ENCODE results near the gene SLC15A5. TPM values are rescaled to one million over a fixed set of nuclear protein-coding genes. Genes with fewer than 3 reads are reported as not detected.

The SLC15A5 gene
- total and polyA plus RNA-seq, 8 donors: not detected

GRCh38 chr12:16297521-16297920, 20.0 kb upstream of the SLC15A5 start:
- H3K27me3 ChIP-seq: no peaks in the 10 kb centered on the region
- H3K4me3 ChIP-seq: no peak overlapping the region
- H3K27ac ChIP-seq: no peak overlapping the region
- TF ChIP-seq EP300 (IDR thresholded peaks at IDR 0.05) (no peak), POLR2A (IDR thresholded peaks at IDR 0.05) (no peak), CTCF (IDR thresholded peaks at IDR 0.05) (no peak), POLR2AphosphoS5 (IDR thresholded peaks at IDR 0.05) (no peak)
- no peaks in the 10 kb centered on the region for H3K9me3 ChIP-seq
- no peaks in the 10 kb centered on the region for H3K4me1 ChIP-seq
- intact Hi-C loops (cut with DNase I; ENCODE audit: low total_unique reads): no loop called here
- 50 to 74% (median 61%) methylated on average over 1 of the region's 1 CpG for WGBS, 5 donors
- H3K36me3 ChIP-seq: no peaks in the 10 kb centered on the region
- DNase-seq: no peak

- no peak for DNase-seq
- H3K36me3 ChIP-seq: no peaks in the 10 kb centered on the region
- H3K4me3 ChIP-seq: no peak overlapping the region
- WGBS, 5 donors: 28 to 52% (median 47%) methylated on average over 1 of the region's 1 CpG
- intact Hi-C loops (cut with DNase I; ENCODE audit: low total_unique reads): no loop called here
- no peaks in the 10 kb centered on the region for H3K4me1 ChIP-seq
- no peaks in the 10 kb centered on the region for H3K9me3 ChIP-seq
- H3K27me3 ChIP-seq: no peaks in the 10 kb centered on the region
- H3K27ac ChIP-seq: no peak overlapping the region
- TF ChIP-seq POLR2AphosphoS5 (IDR thresholded peaks at IDR 0.05) (no peak), EP300 (IDR thresholded peaks at IDR 0.05) (no peak), POLR2A (IDR thresholded peaks at IDR 0.05) (no peak), CTCF (IDR thresholded peaks at IDR 0.05) (no peak)
These were observed 17.0 kb upstream of the SLC15A5 start for GRCh38 chr12:16294376-16294956.

DNA sequence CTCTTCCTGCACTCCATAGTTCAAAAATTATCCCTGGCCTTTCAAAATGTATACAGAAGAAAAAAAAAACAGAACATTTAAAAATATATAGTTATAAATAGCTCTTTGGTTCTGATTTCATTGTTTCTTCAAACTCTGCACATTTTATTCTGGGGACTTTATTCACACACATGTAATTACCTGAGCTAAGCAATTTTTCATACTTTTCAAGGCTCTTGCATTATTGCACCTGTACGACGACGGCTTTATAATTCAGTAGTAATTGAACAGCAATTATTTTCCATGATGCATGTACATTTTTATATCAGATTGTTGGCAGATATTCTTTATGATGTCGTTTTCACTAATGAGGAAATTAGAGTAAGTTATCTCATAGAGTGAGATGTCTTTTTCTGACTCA, 13.5 kb upstream of the SLC15A5 start:
- intact Hi-C loops (cut with DNase I; ENCODE audit: low total_unique reads): no loop called here
- TF ChIP-seq POLR2AphosphoS5 (IDR thresholded peaks at IDR 0.05): no peak
- no peak for TF ChIP-seq POLR2A (IDR thresholded peaks at IDR 0.05)
- no peak for TF ChIP-seq CTCF (IDR thresholded peaks at IDR 0.05)
- no peak for TF ChIP-seq EP300 (IDR thresholded peaks at IDR 0.05)
- Histone ChIP-seq H3K9me3 (no peaks in the 10 kb centered on the region), H3K27me3 (no peaks in the 10 kb centered on the region), H3K27ac (no peak overlapping the region), H3K4me3 (no peak overlapping the region), H3K36me3 (no peaks in the 10 kb centered on the region), H3K4me1 (no peaks in the 10 kb centered on the region)
- WGBS, 5 donors: 81 to 89% (median 87%) methylated on average over 4 of the region's 4 CpGs
- DNase-seq: no peak

DNA sequence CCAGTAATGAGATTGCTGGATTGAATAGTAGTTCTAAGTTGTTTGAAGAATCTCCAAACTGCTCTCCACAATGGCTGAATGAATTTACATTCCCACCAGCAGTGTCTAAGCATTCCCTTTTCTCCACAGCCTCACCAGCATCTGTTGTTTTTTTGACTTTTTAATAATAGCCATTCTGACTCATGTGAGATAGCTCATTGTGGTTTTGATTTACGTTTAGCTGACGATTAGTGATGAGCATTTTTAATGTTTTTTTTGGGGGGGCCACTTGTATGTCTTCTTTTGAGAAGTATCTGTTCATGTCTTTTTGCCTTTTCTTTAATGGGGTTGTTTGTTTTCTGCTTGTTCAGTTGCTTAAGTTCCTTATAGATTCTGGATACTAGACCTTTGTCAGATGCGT, 8.1 kb upstream of the SLC15A5 start:
- intact Hi-C loops (cut with DNase I; ENCODE audit: low total_unique reads): no loop called here
- H3K27me3 ChIP-seq: no peaks in the 10 kb centered on the region
- WGBS, 5 donors: 87 to 97% (median 89%) methylated on average over 3 of the region's 3 CpGs
- no peak overlapping the region for H3K4me3 ChIP-seq
- no peaks in the 10 kb centered on the region for H3K36me3 ChIP-seq
- TF ChIP-seq POLR2AphosphoS5 (IDR thresholded peaks at IDR 0.05) (no peak), POLR2A (IDR thresholded peaks at IDR 0.05) (no peak), EP300 (IDR thresholded peaks at IDR 0.05) (no peak), CTCF (IDR thresholded peaks at IDR 0.05) (no peak)
- H3K9me3 ChIP-seq: no peaks in the 10 kb centered on the region
- H3K27ac ChIP-seq: no peak overlapping the region
- no peaks in the 10 kb centered on the region for H3K4me1 ChIP-seq
- DNase-seq: no peak
